Neuronal stem cell (in vitro differentiated cells): ENCODE data around the gene MYCBP. TPM values are rescaled to one million over a fixed set of nuclear protein-coding genes. Genes with fewer than 3 reads are reported as not detected.

Experiments
- small RNA-seq: library from polyadenylated mRNA; stranded (forward); fragments of <200 nt; extraction: miRNeasy Mini kit (QIAGEN cat#:217004); gene quantifications from one replicate; pipeline ENCODE3, GENCODE V24; 2013; ENCODE audit not compliant: insufficient read depth

The MYCBP gene

Small RNA genes lying within 50 kb of the gene (small RNA-seq; reads per million reads assigned to genes)
- not detected for gene GJA9-MYCBP
